ENCODE data around the gene G6PC2. TPM values are rescaled to one million over a fixed set of nuclear protein-coding genes. Genes with fewer than 3 reads are reported as not detected.

G6PC2 gene
- total and polyA plus RNA-seq, 2 of the 8 experiments (the other 6 are each of a cell fraction or from before 2014, with no cell fraction given), result not detected

- Histone ChIP-seq H2BK5ac (ENCODE audit: low read depth, low read length) (no peak overlapping the region), H3K9me3 (ENCODE audit: insufficient read depth in 2 of 2, low read depth in 1 of 2, low read length in 1 of 2) (peaks cover 5 to 6% of the 10 kb centered on the region in 2 experiments; a peak in 3 of 4 replicates), H3K79me1 (ENCODE audit: low read depth, low read length) (no peaks in the 10 kb centered on the region), H3K9ac (replicated peaks in 1 of 4; ENCODE audit: extremely low read depth in 1 of 4, low read depth in 3 of 4, low read length in 3 of 4) (no peak overlapping the region), H3K4ac (replicated peaks; ENCODE audit: insufficient read length, low read depth, low read length) (no peak overlapping the region), H4K5ac (ENCODE audit: insufficient read length, low read depth, low read length) (no peak overlapping the region), H3K27ac (ENCODE audit: low read depth, low read length) (no peak overlapping the region), H3K4me3 (ENCODE audit: extremely low read depth in 1 of 4, insufficient read depth in 2 of 4, low read depth in 3 of 4, low read length in 4 of 4) (peak overlapping the region in 1 of 4 experiments; percentile 26; a peak in 2 of 8 replicates), H3K23me2 (ENCODE audit: low read depth, low read length) (no peaks in the 10 kb centered on the region), H3K36me3 (ENCODE audit: control insufficient read depth in 2 of 4, insufficient read depth in 4 of 4, low read length in 3 of 4) (no peaks in the 10 kb centered on the region), H4K8ac (ENCODE audit: extremely low read depth, insufficient read depth, low read length) (no peak overlapping the region), H2BK20ac (ENCODE audit: low read length) (no peak overlapping the region), H3K18ac (ENCODE audit: extremely low read depth, low read length) (no peak overlapping the region), H2AFZ (ENCODE audit: low read length) (no peak overlapping the region), H4K91ac (replicated peaks; ENCODE audit: insufficient read length, low read length) (no peak overlapping the region), H3K4me1 (replicated peaks in 1 of 4; ENCODE audit: control insufficient read depth in 3 of 4, insufficient read depth in 4 of 4, low read length in 3 of 4) (peaks cover 7 to 23% (median 22%) of the 10 kb centered on the region in 4 experiments), H2AK5ac (ENCODE audit: low read depth, low read length) (no peak overlapping the region), H3K56ac (replicated peaks; ENCODE audit: insufficient read length, low read depth, low read length) (no peak overlapping the region), H3K23ac (ENCODE audit: insufficient read length) (no peak overlapping the region), H3K4me2 (ENCODE audit: insufficient read depth in 1 of 2, low read depth in 2 of 2, low read length in 2 of 2) (peak overlapping the region; percentile 46 to 59), H2BK120ac (replicated peaks; ENCODE audit: low read depth, low read length) (no peak overlapping the region), H2BK12ac (ENCODE audit: low read depth, low read length) (no peak overlapping the region), H3K27me3 (replicated peaks in 1 of 4; ENCODE audit: control insufficient read depth in 3 of 4, extremely low read depth in 1 of 4, insufficient read depth in 3 of 4, low read length in 3 of 4) (peaks cover 0 to 2% (median 0%) of the 10 kb centered on the region in 4 experiments; a peak in 1 of 7 replicates), H2BK15ac (ENCODE audit: low read length) (0 out of 2 replicates have a peak overlapping the region, but pooled peaks have one; percentile 82), H3K79me2 (ENCODE audit: control insufficient read depth in 1 of 2, insufficient read depth in 2 of 2, low read length in 2 of 2) (no peaks in the 10 kb centered on the region), H4K20me1 (replicated peaks in 1 of 2; ENCODE audit: control insufficient read depth in 1 of 2, insufficient read depth in 2 of 2, low read length in 2 of 2) (no peaks in the 10 kb centered on the region), H3K14ac (ENCODE audit: insufficient read length) (no peak overlapping the region)
- no peak for TF ChIP-seq TCF12 (IDR thresholded peaks at IDR 0.05; ENCODE audit: low read depth, low read length)
- no peak for TF ChIP-seq SIX5 (IDR thresholded peaks at IDR 0.05; ENCODE audit: low read depth, low read length)
- no peak for TF ChIP-seq TAF7 (optimal IDR thresholded peaks at IDR 0.05; ENCODE audit: borderline replicate concordance, low read depth, low read length)
- TF ChIP-seq POU5F1 (IDR thresholded peaks at IDR 0.05; ENCODE audit: low read depth, low read length), result no peak
- TF ChIP-seq CTBP2 (IDR thresholded peaks at IDR 0.05; ENCODE audit: borderline replicate concordance, insufficient read depth, insufficient read length, low read length), result no peak
- ChIA-PET CTCF (ENCODE audit: partially characterized antibody) (interaction anchor here (1.0 to 2.4 kb wide), 3 partner anchors 9 to 138 kb away, joined by 3 to 9 read pairs (median 7); no protein-coding TSS in a partner anchor), POLR2A (ENCODE audit: partially characterized antibody) (no interaction called here)
- FAIRE-seq (no peak), DNase-seq (ENCODE audit: low read depth in 1 of 2, low spot score in 2 of 2) (no peak)
- 76% methylated on average over 6 of the region's 6 CpGs; no CpG with 5 or more reads in 1 of the 2 experiments for WGBS, 2 experiments (ENCODE audit: extremely low coverage in 1 of 2, insufficient coverage in 1 of 2, insufficient read length in 1 of 2, insufficient replicate concordance in 2 of 2, low coverage in 1 of 2, low lambda C conversion rate in 2 of 2, missing lambda C conversion rate in 1 of 2)
These were observed 11.4 kb downstream of the G6PC2 start for GRCh38 chr2:168912466-168912865.
